Measurements from ENCODE around the gene MADCAM1.

MADCAM1 gene

GRCh38 chr19:547117-547516 lies 50.8 kb downstream of the MADCAM1 start:
- DNase-seq (ENCODE audit: insufficient read length, low spot score) (no peak), FAIRE-seq (no peak)
- TF ChIP-seq POU2F2 (IDR thresholded peaks at IDR 0.05; ENCODE audit: low read depth, low read length) (no peak), TAF1 (IDR thresholded peaks at IDR 0.05; ENCODE audit: low read depth, low read length) (no peak), PAX5 (IDR thresholded peaks at IDR 0.05; ENCODE audit: insufficient read depth, low read length, severe bottlenecking) (no peak), SPI1 (IDR thresholded peaks at IDR 0.05; ENCODE audit: low read depth, low read length) (no peak), POLR2A (IDR thresholded peaks at IDR 0.05; ENCODE audit: low read depth, low read length) (no peak), POLR2AphosphoS5 (IDR thresholded peaks at IDR 0.05; ENCODE audit: low read depth, low read length) (no peak)

DNA sequence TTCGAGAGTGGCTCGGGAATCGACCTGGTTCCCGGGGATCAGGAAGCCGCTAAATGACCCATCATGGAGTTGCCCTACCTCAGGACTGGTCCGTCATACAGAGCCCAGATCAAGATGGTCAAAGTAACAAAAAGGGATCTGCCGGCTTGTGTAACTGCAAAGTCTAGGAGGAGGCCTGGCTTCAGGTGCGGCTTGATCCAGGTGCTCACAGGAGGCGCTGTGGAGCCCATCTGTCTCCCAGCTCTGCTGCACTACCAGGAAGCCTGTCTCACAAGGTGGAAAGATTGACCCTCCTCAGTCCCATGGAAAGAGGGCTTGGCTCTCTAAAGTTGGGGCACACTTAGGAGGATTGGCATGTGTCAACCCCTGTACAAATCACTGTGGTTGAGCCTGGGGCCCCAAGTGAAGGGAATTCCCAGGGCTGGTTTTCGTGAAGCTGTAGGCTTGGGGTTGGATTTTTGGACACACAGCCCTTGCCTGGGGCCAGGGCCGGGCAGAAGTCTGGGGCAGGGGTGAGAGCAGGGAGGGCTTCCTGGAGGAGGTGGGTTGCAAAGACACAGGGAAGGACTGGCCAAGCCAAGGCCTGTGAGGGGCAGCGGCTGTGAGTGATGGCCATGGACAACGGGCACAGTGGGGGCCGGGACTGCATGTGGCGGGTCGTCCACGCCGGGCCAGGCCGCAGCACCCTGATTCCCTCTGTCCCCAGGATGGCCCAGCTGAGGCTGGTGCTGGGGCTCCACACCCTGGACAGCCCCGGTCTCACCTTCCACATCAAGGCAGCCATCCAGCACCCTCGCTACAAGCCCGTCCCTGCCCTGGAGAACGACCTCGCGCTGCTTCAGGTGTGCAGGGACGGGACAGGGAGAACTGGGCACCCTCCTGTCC lies 51.8 kb downstream of the MADCAM1 start:
- no peak for TF ChIP-seq PAX5 (IDR thresholded peaks at IDR 0.05; ENCODE audit: insufficient read depth, low read length, severe bottlenecking)
- DNase-seq (ENCODE audit: insufficient read length, low spot score) (no peak), FAIRE-seq (no peak)

DNA sequence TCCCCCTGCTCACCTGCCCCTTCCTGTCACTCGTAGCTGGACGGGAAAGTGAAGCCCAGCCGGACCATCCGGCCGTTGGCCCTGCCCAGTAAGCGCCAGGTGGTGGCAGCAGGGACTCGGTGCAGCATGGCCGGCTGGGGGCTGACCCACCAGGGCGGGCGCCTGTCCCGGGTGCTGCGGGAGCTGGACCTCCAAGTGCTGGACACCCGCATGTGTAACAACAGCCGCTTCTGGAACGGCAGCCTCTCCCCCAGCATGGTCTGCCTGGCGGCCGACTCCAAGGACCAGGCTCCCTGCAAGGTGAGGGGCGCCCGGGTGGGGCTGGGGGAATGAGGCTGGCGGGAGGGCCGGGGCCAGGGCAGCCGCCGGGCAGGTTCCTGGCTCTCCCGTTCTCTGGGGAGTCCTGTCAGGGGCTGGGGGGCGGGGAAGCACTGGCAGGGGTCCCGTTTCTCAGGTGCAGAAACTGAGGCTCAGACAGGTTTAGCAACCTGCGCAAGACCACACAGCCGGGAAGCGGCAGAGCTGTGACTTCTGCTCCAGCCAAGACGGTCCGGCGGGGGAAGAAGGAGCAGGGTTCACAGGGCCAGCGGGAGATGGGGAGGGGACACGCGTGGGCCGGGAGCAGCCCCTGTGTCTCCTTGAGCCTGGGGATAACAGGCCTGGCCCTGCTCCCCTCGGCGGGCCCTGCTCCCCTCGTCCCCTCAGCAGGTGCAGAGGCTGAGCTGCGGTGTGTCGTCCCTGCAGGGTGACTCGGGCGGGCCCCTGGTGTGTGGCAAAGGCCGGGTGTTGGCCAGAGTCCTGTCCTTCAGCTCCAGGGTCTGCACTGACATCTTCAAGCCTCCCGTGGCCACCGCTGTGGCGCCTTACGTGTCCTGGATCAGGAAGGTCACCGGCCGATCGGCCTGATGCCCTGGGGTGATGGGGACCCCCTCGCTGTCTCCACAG lies 52.9 kb downstream of the MADCAM1 start:
- TF ChIP-seq POLR2A (IDR thresholded peaks at IDR 0.05; ENCODE audit: low read depth, low read length) (no peak), POLR2AphosphoS5 (IDR thresholded peaks at IDR 0.05; ENCODE audit: low read depth, low read length) (no peak), POU2F2 (IDR thresholded peaks at IDR 0.05; ENCODE audit: low read depth, low read length) (no peak), SPI1 (IDR thresholded peaks at IDR 0.05; ENCODE audit: low read depth, low read length) (no peak), TAF1 (IDR thresholded peaks at IDR 0.05; ENCODE audit: low read depth, low read length) (no peak), PAX5 (IDR thresholded peaks at IDR 0.05; ENCODE audit: insufficient read depth, low read length, severe bottlenecking) (no peak)
- DNase-seq (ENCODE audit: insufficient read length, low spot score) = no peak
- FAIRE-seq = no peak

DNA sequence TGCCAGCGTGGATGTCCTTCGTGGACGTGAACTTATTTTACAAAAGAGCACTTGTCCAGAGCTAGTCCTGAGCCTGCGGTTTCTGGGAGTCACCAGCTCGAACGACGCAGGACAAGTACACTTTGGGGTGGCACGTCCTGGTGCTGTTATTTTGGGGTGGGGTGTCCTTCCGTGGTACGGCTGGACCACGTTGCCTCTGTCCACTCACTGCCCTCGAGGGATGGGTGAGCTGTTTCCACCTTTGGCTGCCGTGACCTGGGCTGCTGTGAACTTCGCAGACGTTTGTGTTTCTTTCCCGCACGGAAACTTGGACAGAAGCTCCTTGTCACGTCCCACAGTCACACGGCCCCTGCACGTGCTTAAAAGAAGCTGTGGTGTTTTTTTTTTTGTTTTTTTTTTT lies 58.5 kb downstream of the MADCAM1 start:
- DNase-seq (ENCODE audit: insufficient read length, low spot score) (no peak), FAIRE-seq (no peak)
- no peak for TF ChIP-seq TAF1 (IDR thresholded peaks at IDR 0.05; ENCODE audit: low read depth, low read length)
- TF ChIP-seq POLR2AphosphoS5 (IDR thresholded peaks at IDR 0.05; ENCODE audit: low read depth, low read length) = no peak
- TF ChIP-seq SPI1 (IDR thresholded peaks at IDR 0.05; ENCODE audit: low read depth, low read length) = no peak
- no peak for TF ChIP-seq POU2F2 (IDR thresholded peaks at IDR 0.05; ENCODE audit: low read depth, low read length)
- TF ChIP-seq PAX5 (IDR thresholded peaks at IDR 0.05; ENCODE audit: insufficient read depth, low read length, severe bottlenecking) = no peak
- no peak for TF ChIP-seq POLR2A (IDR thresholded peaks at IDR 0.05; ENCODE audit: low read depth, low read length)
